ENCODE measurements around the gene CRYBA2.

CRYBA2 gene

GRCh38 chr2:218975060-218975777, 18.0 kb downstream of the CRYBA2 start:
- H3K36me3 Mint-ChIP-seq (ENCODE audit: low read depth) = no peaks in the 10 kb centered on the region
- peaks cover 2% of the 10 kb centered on the region for H3K9me3 Mint-ChIP-seq
- H3K4me3 Mint-ChIP-seq = no peak overlapping the region
- no peaks in the 10 kb centered on the region for H3K4me1 Mint-ChIP-seq
- no peak for TF ChIP-seq CTCF (IDR thresholded peaks at IDR 0.05; ENCODE audit: unreplicated experiment in 3 of 3)
- H3K27me3 Mint-ChIP-seq (ENCODE audit: low read depth) = peaks cover 90% of the 10 kb centered on the region
- no peak overlapping the region for H3K27ac Mint-ChIP-seq

- Mint-ChIP-seq H3K27ac (no peak overlapping the region), H3K4me1 (no peaks in the 10 kb centered on the region), H3K4me3 (no peak overlapping the region), H3K36me3 (ENCODE audit: low read depth) (no peaks in the 10 kb centered on the region), H3K9me3 (peaks cover 7% of the 10 kb centered on the region), H3K27me3 (ENCODE audit: low read depth) (peaks cover 84% of the 10 kb centered on the region)
- no peak for TF ChIP-seq CTCF (IDR thresholded peaks at IDR 0.05; ENCODE audit: unreplicated experiment in 3 of 3)
These were observed 22.3 kb downstream of the CRYBA2 start for GRCh38 chr2:218970894-218971293.

- Mint-ChIP-seq H3K4me1 (peaks cover 29% of the 10 kb centered on the region), H3K4me3 (peak overlapping the region; percentile 78 to 82 (median 81)), H3K36me3 (ENCODE audit: low read depth) (no peaks in the 10 kb centered on the region), H3K27ac (peak overlapping the region in 1 of 3 experiments; percentile 62), H3K9me3 (no peaks in the 10 kb centered on the region), H3K27me3 (ENCODE audit: low read depth) (peaks cover 86% of the 10 kb centered on the region)
- TF ChIP-seq CTCF (IDR thresholded peaks at IDR 0.05; ENCODE audit: unreplicated experiment in 3 of 3) = no peak
These were observed 29.0 kb downstream of the CRYBA2 start for GRCh38 chr2:218964041-218964771.

GRCh38 chr2:218963601-218964000, 29.6 kb downstream of the CRYBA2 start:
- H3K4me3 Mint-ChIP-seq = peak overlapping the region; percentile 78 to 82 (median 81)
- no peaks in the 10 kb centered on the region for H3K36me3 Mint-ChIP-seq (ENCODE audit: low read depth)
- H3K4me1 Mint-ChIP-seq = peaks cover 33% of the 10 kb centered on the region
- H3K9me3 Mint-ChIP-seq = no peaks in the 10 kb centered on the region
- peaks cover 86% of the 10 kb centered on the region for H3K27me3 Mint-ChIP-seq (ENCODE audit: low read depth)
- peak overlapping the region in 2 of 3 experiments; percentile 40 to 62 for H3K27ac Mint-ChIP-seq
- no peak for TF ChIP-seq CTCF (IDR thresholded peaks at IDR 0.05; ENCODE audit: unreplicated experiment in 3 of 3)

- Mint-ChIP-seq H3K27ac (peak overlapping the region in 1 of 3 experiments; percentile 40), H3K27me3 (ENCODE audit: low read depth) (peaks cover 86% of the 10 kb centered on the region), H3K36me3 (ENCODE audit: low read depth) (no peaks in the 10 kb centered on the region), H3K9me3 (no peaks in the 10 kb centered on the region), H3K4me3 (peak overlapping the region; percentile 78 to 82 (median 81)), H3K4me1 (peaks cover 33% of the 10 kb centered on the region)
- no peak for TF ChIP-seq CTCF (IDR thresholded peaks at IDR 0.05; ENCODE audit: unreplicated experiment in 3 of 3)
These were observed 30.2 kb downstream of the CRYBA2 start for GRCh38 chr2:218962859-218963492.
